Skin epidermis (tissue), 12 donors: ENCODE results near the gene ZNF398.

Experiments
- H3K27ac ChIP-seq, 21 experiments: fragments of 200-600 bp; sonication (generic) in 11 of 21; one replicate each; pipeline ENCODE4 v1.5.0; 2020; ENCODE audit warnings: mild to moderate bottlenecking in 3 of 21, inconsistent platforms in 2 of 21, moderate library complexity in 2 of 21
- H3K4me3 ChIP-seq, 7 experiments: fragments of 200-600 bp; sonication (generic) in 2 of 7; one replicate each; pipeline ENCODE4 v1.5.0; 2020; ENCODE audit warnings: inconsistent platforms in 2 of 7, mild to moderate bottlenecking in 2 of 7, moderate library complexity in 1 of 7

ZNF398 gene

GRCh38 chr7:149195180-149196150, 48.2 kb downstream of the ZNF398 start, which contains the start of gene ZNF282:
TSS of gene ZNF282 (plus strand) at chr7:149195546. CDS start at chr7:149195590, 44 bp downstream.
- Histone ChIP-seq H3K27ac (peak within 1 kb of the TSS; percentile 72 to 97 (median 90)), H3K4me3 (peak within 1 kb of the TSS; percentile 56 to 92 (median 58))

DNA sequence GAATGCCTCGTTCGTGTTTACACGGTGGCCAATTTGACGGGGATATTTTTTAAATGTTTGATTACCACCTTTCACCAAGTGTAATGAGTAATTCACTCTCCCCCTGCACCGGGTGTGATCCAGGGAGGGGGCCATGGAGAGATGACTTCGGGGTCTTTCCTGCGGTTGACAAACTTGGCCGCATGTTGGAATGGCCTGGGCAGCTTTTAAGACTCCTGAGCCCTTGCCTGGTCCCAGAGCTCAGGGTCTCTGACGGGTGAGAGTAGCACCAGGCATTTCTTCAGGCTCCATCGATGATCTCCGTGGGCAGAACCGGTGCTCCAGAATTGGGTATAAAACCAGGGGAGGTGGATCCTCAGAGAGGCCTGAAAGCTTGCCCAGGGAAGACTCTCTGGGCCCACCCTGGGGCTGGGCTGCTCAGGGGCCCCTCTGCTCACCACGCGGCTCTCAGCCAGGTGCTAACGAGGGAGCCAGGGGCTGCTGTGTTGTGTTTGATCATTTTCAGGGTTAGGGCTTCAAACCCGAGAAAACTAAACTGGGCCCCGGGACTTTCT, 49.0 kb downstream of the ZNF398 start:
- H3K4me3 ChIP-seq, result peak overlapping the region; percentile 56 to 92 (median 58)
- peak overlapping the region; percentile 72 to 97 (median 90) for H3K27ac ChIP-seq

- peak overlapping the region; percentile 56 to 92 (median 58) for H3K4me3 ChIP-seq
- H3K27ac ChIP-seq, result peak overlapping the region; percentile 72 to 97 (median 90)
These were observed 49.5 kb downstream of the ZNF398 start for GRCh38 chr7:149196705-149197171.

DNA sequence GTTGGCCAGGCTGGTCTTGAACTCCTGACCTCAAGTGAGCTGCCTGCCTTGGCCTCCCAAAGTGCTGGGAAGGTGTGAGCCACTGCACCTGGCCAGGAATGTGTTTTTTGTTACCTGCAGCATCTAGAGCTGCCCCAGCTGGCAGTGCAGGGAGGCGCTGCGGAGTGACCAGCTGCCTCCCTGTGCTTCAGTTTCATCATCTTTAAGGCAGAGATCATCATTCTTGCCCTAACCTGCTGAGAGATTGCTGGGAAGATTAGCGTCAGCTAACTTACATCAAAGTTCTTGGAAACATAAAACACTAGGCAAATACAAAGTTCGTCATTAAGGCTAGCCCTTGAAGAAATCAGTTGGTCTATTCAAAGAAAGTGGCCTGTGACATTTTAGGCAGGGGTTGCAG, 50.4 kb downstream of the ZNF398 start:
- Histone ChIP-seq H3K4me3 (peak overlapping the region in 1 of 7 experiments; percentile 92), H3K27ac (peak overlapping the region in 5 of 21 experiments; percentile 7 to 93 (median 90))

- no peak overlapping the region for H3K4me3 ChIP-seq
- H3K27ac ChIP-seq, result no peak overlapping the region
These were observed 51.0 kb downstream of the ZNF398 start for GRCh38 chr7:149198161-149198816.

- Histone ChIP-seq H3K27ac (no peak overlapping the region), H3K4me3 (no peak overlapping the region)
These were observed 52.2 kb downstream of the ZNF398 start for GRCh38 chr7:149199234-149199995.

- no peak overlapping the region for H3K27ac ChIP-seq
- H3K4me3 ChIP-seq, result no peak overlapping the region
These were observed 55.6 kb downstream of the ZNF398 start for GRCh38 chr7:149202831-149203231.

DNA sequence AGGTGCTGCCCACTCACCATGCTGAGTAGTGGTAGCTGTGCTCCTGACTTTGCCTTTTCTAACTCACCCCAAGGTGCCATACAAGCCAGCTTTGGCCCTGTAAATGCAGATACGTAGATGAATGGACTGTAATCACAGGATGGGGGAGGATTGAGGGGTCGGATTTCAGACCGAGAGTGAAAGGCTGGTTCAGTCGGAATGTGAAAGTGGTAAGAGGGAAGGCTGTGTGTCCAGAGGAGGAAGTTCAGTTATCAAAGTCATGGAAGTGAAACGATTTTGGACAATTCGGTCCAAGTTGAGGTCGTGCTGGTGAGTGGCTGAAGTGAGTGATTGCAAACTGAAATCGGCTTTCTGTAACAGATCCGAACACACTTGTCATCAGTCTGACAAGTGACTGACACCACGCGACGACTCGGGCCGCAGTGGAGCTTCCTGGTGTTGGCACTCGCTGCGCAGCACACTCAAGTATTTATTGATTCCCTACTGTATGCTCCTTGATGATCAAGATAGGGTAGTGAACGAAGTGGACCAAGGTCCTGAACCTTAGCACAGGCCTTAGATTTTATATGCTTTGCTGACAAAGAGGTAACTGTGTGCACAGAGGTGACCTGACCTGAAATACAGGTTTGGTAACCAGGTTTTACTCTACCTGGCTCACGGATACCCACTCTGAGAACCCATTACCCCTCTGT, 58.6 kb downstream of the ZNF398 start:
- Histone ChIP-seq H3K4me3 (no peak overlapping the region), H3K27ac (no peak overlapping the region)

- Histone ChIP-seq H3K4me3 (no peak overlapping the region), H3K27ac (peak overlapping the region in 2 of 21 experiments; percentile 5 to 17)
These were observed 60.2 kb downstream of the ZNF398 start for GRCh38 chr7:149207324-149208035.

DNA sequence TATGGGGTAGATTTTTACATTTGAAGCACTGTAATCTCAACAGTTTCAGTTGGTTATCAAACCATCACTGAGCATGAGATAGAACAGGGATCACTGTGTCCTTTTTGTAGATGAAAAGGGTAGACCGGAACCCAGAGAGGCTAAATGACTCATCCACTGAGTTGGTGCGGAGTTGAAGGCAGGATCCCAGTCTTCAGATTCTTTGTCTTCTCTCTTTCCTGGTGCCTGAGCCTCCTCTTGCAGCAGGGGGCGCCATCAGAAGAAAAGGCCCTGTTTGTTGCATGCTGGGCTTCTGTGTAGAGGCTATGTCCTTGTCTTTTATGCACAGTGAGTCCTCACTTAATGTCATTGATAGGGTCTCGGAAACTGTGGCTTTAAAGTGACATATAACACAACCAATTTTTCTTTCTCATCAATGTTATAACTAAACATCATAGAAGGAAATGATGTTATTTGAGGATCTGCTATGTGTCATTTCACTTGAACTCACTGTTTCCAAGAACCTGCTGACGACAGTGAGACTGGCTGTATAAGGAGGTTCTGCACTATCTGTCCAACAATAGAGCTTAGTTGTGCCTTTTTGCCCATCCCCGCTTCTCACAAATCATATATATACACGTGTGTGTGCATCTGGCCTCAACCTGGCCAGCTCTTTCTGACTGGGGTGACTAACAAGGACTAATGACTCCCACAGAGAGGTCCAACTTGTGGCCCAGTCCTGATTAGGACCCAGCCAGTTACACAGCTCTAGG, 62.4 kb downstream of the ZNF398 start:
- no peak overlapping the region for H3K27ac ChIP-seq
- no peak overlapping the region for H3K4me3 ChIP-seq

DNA sequence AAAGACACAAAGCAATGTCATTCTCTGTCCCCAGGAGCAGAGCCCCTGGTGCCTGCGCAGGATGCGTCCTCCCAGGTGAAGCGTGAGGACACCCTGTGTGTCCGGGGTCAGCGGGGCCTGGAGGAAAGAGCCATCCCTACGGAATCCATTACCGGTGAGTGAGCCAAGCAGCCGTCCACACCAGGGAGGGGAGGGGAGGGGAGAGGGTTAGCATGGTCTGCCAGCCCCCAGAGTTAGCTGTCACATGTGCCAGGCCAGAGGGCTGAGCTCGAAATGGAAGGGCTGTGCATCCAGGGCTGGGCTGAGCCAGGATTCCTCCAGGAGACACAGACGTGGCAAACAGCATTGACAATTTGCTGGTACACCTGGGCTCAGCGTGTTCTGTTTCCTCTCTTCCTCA, 63.3 kb downstream of the ZNF398 start:
- H3K4me3 ChIP-seq, result no peak overlapping the region
- H3K27ac ChIP-seq, result no peak overlapping the region

DNA sequence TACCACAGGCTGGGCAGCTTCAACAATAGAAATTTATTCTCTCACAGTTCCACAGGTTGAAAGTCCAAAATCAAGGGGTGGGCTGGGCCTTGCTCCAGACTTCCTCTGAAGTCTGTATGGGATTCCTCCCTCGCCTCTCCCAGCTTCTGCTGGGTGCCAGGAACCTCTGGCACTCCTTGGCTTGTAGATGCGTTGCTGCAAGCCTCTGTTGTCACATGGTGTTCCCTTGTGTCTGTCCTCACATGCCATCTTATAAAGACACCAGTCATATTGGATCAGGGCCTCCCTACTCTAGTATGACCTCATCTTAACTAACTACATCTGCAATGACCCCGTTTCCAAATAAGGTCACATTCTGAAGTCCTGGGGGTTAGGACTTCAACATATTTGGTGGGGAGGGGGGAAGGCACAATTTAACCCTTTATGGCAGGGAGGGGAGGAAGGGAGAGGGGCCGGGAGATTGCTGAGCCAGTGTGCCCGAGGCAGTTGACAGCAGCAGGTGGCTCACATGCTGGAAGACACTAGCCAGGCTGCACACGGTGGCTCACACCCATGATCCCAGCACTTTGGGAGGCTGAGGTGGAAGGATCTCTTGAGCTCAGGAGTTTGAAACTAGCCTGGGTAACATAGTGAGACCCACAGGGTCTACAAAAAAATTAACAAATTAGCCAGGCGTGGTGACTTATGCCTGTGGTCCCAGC, 66.9 kb downstream of the ZNF398 start:
- Histone ChIP-seq H3K4me3 (no peak overlapping the region), H3K27ac (no peak overlapping the region)

DNA sequence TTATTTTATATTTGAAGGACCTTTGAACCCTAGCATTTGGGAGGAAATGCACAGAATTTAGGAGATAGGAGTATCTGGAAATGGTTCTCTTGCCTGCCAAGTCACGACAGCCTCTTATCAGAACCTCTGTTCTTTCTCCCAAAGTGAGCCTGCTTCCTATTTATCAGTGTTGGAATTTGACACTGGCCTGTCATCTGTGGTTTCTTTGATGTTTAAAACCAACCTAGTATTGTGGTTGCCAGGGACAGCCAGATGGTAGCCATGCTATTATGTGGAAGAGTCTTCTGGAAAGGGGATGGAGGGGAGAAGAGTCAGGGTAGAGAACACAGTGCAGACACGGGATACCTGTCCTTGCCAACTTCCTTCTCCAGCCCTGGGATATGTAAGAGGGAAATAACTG, 69.1 kb downstream of the ZNF398 start:
- H3K27ac ChIP-seq, result no peak overlapping the region
- no peak overlapping the region for H3K4me3 ChIP-seq

DNA sequence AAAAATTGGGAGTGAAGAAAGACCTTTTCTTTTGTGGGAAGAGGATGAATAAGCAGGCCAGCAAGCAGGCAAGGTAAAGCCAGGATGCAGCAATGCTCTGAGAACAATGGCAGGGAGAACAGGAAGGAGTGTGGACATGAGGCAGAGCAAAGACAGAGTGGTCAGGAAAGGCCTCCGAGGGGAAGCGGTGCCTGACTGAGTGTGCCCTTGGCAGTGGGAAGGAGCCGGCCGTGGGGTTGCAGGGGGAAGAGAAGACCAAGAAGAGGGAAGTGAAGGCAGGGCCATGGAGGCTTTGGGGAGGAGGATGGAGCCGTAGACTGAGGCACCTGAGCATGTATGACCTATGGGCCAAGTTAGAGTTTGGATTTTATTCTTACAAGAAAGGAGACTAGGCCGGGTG, 70.3 kb downstream of the ZNF398 start:
- no peak overlapping the region for H3K27ac ChIP-seq
- no peak overlapping the region for H3K4me3 ChIP-seq

- H3K27ac ChIP-seq, result no peak overlapping the region
- no peak overlapping the region for H3K4me3 ChIP-seq
These were observed 71.5 kb downstream of the ZNF398 start for GRCh38 chr7:149218469-149219420.

DNA sequence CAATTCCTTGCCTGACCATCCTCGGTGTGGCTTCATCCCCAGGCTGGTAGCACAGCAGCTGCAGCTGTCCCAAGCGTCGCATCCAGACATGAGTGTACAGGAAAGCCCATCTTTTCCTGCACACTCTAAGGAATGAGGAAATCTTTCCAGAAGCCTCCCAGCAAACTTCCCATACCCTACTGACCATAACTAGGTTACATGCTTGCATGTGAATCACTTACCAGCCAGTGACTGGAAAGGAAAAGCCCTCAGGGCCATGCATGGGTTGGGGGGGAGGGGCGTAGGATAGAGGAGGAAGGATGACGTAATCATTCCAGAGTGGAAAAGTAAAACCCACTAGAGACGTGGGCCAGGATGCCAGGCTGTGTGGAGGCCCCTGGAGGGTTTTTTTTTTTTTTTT, 73.3 kb downstream of the ZNF398 start:
- no peak overlapping the region for H3K27ac ChIP-seq
- no peak overlapping the region for H3K4me3 ChIP-seq
